Epithelial cell of proximal tubule (primary cell): ENCODE measurements around the gene JARID2. TPM values are rescaled to one million over a fixed set of nuclear protein-coding genes. Genes with fewer than 3 reads are reported as not detected.

Source experiments
- DNase-seq: peaks from one replicate; pipeline ENCODE4 v3.0.0-alpha.2; 2011; ENCODE audit warnings: low read depth
- H3K4me3 ChIP-seq: 2 replicates; pipeline ENCODE4 v1.5.1; 2011; ENCODE audit warnings: low read depth, mild to moderate bottlenecking, low read length
- total RNA-seq: library from RNA; depleted of rRNA; stranded (reverse); fragments of >200 nt; gene quantifications from 2 replicates; pipeline ENCODE4 v1.2.3, GENCODE V29; 2015
- TF ChIP-seq, protein P1 (sequence below): conservative IDR thresholded peaks from 2 replicates; pipeline ENCODE4 v1.5.1; 2012; ENCODE audit warnings: low read depth, mild to moderate bottlenecking, low read length

The JARID2 gene
- total RNA-seq, 1 donor from 2014 or later = 5.1 TPM

DNA sequence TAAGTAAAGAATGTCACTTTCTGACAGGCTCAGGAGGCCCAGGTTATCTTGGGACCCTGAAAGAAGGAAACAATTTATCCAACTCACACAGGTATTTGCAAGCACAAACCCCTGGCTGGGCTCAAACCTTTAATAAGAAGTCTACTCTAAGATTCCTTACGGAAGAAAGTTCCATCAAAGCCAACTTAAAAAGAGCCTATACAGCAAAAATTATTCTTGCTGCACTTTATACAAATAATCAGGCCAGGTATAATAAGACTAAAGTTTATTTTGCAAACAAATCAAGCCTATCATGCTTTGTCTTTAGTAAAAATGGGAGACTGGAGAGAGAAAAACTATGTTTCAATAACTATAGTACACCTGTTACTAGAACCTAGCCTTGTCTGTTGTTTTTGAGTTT lies 314.8 kb downstream of the JARID2 start:
- no peak overlapping the region for H3K4me3 ChIP-seq
- TF ChIP-seq, protein P1, sequence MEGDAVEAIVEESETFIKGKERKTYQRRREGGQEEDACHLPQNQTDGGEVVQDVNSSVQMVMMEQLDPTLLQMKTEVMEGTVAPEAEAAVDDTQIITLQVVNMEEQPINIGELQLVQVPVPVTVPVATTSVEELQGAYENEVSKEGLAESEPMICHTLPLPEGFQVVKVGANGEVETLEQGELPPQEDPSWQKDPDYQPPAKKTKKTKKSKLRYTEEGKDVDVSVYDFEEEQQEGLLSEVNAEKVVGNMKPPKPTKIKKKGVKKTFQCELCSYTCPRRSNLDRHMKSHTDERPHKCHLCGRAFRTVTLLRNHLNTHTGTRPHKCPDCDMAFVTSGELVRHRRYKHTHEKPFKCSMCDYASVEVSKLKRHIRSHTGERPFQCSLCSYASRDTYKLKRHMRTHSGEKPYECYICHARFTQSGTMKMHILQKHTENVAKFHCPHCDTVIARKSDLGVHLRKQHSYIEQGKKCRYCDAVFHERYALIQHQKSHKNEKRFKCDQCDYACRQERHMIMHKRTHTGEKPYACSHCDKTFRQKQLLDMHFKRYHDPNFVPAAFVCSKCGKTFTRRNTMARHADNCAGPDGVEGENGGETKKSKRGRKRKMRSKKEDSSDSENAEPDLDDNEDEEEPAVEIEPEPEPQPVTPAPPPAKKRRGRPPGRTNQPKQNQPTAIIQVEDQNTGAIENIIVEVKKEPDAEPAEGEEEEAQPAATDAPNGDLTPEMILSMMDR = no peak
- DNase-seq = no peak

DNA sequence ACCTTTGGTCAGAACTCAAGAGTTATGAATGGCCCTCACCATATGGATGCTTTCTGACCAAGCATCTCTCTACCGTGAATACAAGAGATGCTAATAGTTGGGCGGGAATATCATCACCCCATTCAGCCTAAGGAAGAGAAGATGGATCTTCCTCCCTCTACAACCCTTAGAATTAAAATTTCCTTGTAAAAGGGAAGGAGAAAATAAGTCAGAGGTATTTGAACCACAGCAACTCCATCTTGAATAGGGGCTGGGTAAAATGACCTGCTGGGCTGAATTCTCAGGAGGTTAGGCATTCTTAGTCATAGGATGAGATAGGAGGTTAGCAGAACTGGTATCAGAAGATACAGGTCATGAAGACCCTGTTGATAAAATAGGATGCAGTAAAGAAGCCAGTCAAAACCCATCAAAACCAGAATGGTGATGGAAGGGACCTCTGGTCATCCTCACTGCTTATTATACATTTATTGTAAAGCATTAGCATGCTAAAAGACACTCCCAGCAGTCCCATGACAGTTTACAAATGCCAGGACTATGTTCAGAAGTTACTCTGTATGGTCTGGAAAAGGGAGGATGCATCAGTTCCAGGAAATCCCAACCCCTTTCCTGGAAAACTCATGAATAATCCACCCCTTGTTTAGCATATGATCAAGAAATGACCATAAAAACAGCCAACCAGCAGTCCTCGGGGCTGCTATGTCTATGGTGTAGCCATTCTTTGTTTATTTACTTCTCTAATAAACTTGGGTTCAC lies 315.8 kb downstream of the JARID2 start:
- DNase-seq = no peak
- TF ChIP-seq, protein P1 = no peak
- H3K4me3 ChIP-seq = no peak overlapping the region

DNA sequence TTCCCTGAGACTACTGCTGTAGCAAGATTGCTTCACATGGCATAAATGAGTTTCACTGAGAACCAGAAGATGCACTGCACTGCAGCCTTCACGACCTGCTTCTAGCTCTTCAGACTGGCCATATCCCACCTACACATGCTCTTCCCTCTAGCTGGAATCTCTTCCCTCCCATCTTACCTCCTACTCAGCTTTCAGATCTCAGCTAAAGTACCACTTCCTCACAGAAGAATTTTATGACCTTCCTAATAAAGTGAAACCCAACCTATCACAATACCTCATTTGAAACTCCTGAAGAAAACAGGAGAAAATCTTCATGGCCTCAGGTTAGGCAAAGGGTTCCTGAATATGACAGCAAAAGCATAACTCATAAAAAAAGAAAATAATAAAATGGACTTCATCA lies 317.1 kb downstream of the JARID2 start:
- DNase-seq = no peak
- no peak overlapping the region for H3K4me3 ChIP-seq
- TF ChIP-seq, protein P1 = no peak

DNA sequence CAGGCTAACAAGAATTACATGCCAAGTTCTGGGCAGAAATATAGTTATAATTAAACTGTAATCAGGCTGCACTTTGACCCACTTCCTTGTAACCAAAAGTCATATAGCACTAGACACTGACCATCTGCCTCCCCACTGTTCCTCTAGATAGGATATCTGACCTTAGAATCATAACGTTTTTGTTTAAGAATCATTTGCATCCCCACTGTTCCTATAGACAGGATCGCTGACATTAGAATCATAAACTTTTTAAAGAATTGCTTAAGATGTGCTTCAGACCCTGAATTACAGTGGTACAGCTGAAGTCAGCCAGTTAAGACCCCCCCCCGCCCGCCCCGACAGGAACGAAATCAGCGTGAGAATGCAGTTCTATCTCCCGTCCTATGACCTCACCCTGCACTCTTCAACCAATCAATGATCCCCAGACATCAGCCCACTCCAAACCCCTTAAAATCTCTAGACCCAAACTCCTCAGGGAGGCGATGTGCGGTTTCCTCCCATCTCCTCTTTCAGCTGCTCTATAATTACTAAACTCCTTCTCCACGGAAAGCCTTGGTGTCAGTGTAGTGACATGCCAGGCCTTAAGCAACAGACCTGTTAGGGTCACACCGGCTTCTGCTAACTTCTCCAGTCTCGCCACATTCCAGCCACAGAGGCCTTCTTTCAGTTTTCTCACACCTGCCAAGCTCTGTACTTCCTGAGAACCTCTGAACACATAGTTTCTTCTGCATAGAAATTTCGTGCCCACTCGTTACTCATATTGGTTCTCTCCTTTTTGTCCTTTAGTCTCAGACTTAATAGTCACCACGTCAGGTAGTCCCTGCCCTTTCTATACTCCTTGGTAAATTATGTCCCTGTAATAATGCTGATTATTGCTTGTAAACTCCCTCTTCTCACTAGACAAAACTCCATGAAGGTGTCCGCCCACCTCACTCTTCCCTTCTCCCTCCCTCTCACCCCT lies 323.4 kb downstream of the JARID2 start:
- TF ChIP-seq, protein P1 = no peak
- DNase-seq = no peak
- H3K4me3 ChIP-seq = no peak overlapping the region

DNA sequence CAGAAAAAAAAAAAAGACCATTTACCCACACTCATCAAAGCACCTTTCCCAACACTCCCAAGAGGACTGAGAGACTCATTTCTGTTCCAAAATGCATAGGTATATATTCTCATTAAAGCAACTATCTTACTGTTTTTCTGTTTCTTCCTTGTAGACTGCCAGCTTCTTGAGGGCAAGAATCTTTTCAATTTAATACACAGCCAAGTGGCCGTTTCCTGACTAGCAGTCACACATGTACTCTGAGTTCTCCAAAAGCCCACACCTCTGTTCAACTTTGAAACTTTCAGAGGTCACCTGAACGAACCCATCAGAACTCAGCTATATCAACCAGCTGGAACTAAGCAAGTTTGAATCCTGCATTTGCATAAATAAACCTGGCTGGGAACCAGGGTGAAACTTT lies 324.3 kb downstream of the JARID2 start:
- no peak for DNase-seq
- no peak overlapping the region for H3K4me3 ChIP-seq
- TF ChIP-seq, protein P1 = no peak
